Neural crest cell (in vitro differentiated cells): ENCODE measurements around the gene CADM1. TPM values are rescaled to one million over a fixed set of nuclear protein-coding genes. Genes with fewer than 3 reads are reported as not detected.

Source experiments
- DNase-seq: peaks from one replicate; pipeline ENCODE4 v3.0.0; 2021; ENCODE audit warnings: low read depth, mixed read lengths, low spot score
- H3K27ac Mint-ChIP-seq: one replicate; pipeline ENCODE4 v1.8.0; 2021; ENCODE audit warnings: mild to moderate bottlenecking, mixed read lengths; ENCODE audit not compliant: unreplicated experiment
- H3K27me3 Mint-ChIP-seq: 2 replicates; pipeline ENCODE4 v1.8.0; 2021; ENCODE audit warnings: low read depth, mild to moderate bottlenecking, mixed read lengths
- H3K36me3 Mint-ChIP-seq: 2 replicates; pipeline ENCODE4 v1.8.0; 2021; ENCODE audit warnings: low read depth, mild to moderate bottlenecking, mixed read lengths
- H3K4me1 Mint-ChIP-seq: 2 replicates; pipeline ENCODE4 v1.8.0; 2021; ENCODE audit warnings: mixed read lengths
- H3K4me3 Mint-ChIP-seq: one replicate; pipeline ENCODE4 v1.8.0; 2021; ENCODE audit warnings: mild to moderate bottlenecking, mixed read lengths
- H3K9me3 Mint-ChIP-seq: 2 replicates; pipeline ENCODE4 v1.8.0; 2021; ENCODE audit warnings: mixed read lengths
- CTCF ChIP-seq: fragments of 200-600 bp; sonication (generic); conservative IDR thresholded peaks from 2 replicates; pipeline ENCODE4 v1.5.0; 2021; ENCODE audit warnings: antibody characterized with exemption, mild to moderate bottlenecking
- total RNA-seq: library from RNA; stranded (reverse); gene quantifications from 2 replicates; pipeline ENCODE4 v1.2.1, GENCODE V29; 2021

Gene CADM1
- total RNA-seq, 1 donor from 2014 or later, result 112 TPM

DNA sequence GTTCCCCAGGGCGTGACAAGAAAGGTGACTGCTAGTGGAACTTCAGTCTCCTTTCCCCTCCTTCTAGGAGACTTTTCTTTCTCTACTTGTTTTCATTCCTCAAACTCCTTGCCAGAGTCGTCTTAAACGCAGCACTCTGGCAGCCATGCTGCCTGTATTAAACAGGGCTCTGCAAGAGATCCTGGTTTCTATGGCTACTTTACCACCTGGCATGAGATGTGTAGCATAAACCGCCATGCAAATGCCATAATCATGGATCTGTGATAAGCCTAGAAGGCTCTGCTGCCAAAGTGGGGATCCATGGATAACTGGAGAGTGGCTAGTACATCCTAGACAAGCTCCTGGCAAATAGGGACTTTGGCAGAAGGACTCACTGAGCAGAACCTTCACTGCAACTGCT, 321.1 kb downstream of the CADM1 start:
- TF ChIP-seq CTCF, result no peak
- no peak for DNase-seq
- H3K27me3 Mint-ChIP-seq, result no peaks in the 10 kb centered on the region
- H3K27ac Mint-ChIP-seq, result no peak overlapping the region
- H3K4me3 Mint-ChIP-seq, result no peak overlapping the region
- H3K4me1 Mint-ChIP-seq, result peaks cover 36% of the 10 kb centered on the region
- H3K36me3 Mint-ChIP-seq, result peaks cover 3% of the 10 kb centered on the region
- H3K9me3 Mint-ChIP-seq, result no peaks in the 10 kb centered on the region

DNA sequence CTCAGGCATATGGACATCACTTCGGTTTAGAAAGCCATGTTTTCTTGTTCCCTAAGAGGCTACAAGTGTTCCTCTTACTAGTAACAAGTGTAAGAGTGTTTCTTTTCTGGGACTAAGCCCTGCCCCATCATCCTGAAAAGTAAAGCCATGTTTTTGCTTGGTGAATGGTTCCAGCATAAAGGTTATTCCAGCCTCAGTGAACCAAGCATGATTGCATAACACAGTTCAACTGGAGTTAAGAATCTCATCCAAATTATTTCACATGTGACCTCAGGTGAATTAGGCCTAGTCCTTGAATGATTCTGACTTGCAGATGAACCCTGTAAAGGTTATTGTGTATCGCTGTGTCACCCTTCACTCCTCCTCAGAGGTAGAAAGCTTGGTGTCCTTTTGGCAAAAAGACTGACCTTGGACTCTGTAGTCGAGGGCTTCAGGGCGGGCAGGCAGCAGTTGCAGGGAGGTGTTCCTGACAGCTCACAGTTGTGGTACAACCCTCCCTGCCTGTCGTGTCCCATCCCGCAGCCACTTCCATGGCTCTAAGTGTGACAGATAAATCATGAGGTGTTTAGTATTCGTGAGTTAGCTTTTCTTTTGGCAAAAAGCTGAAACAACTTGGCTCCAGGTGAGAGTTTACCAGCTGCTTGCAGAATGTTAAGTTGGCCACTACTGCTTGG, 321.8 kb downstream of the CADM1 start:
- peaks cover 41% of the 10 kb centered on the region for H3K4me1 Mint-ChIP-seq
- H3K27me3 Mint-ChIP-seq, result no peaks in the 10 kb centered on the region
- TF ChIP-seq CTCF, result no peak
- DNase-seq, result no peak
- H3K4me3 Mint-ChIP-seq, result no peak overlapping the region
- H3K27ac Mint-ChIP-seq, result no peak overlapping the region
- peaks cover 3% of the 10 kb centered on the region for H3K36me3 Mint-ChIP-seq
- no peaks in the 10 kb centered on the region for H3K9me3 Mint-ChIP-seq

DNA sequence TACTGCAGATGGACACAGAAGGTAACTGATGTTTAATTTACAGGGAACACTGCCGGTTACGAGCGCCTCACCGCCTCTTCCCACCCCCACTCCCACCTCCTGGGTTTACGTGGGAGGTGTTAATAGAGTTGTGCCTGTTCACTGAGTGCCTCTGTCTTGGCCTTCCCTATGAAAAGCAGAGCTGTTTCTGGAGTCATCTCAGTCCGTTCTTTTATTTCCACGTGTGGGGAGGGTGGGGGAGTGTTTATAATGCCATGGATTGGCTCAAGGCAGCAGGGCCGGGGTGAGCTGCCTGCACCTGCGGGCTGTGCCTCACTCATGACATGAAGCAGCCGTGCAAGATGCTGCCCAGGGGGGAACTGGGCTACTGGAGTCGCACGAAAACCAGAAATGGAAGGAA, 322.7 kb downstream of the CADM1 start:
- Mint-ChIP-seq H3K36me3 (peaks cover 3% of the 10 kb centered on the region), H3K9me3 (no peaks in the 10 kb centered on the region), H3K4me3 (no peak overlapping the region), H3K27ac (no peak overlapping the region), H3K27me3 (no peaks in the 10 kb centered on the region), H3K4me1 (peaks cover 38% of the 10 kb centered on the region)
- no peak for TF ChIP-seq CTCF
- no peak for DNase-seq

GRCh38 chr11:115180272-115180671, 323.9 kb downstream of the CADM1 start:
- H3K4me1 Mint-ChIP-seq, result peaks cover 39% of the 10 kb centered on the region
- H3K4me3 Mint-ChIP-seq, result no peak overlapping the region
- DNase-seq, result no peak
- no peaks in the 10 kb centered on the region for H3K27me3 Mint-ChIP-seq
- TF ChIP-seq CTCF, result no peak
- H3K36me3 Mint-ChIP-seq, result peaks cover under 1% of the 10 kb centered on the region
- no peaks in the 10 kb centered on the region for H3K9me3 Mint-ChIP-seq
- no peak overlapping the region for H3K27ac Mint-ChIP-seq

DNA sequence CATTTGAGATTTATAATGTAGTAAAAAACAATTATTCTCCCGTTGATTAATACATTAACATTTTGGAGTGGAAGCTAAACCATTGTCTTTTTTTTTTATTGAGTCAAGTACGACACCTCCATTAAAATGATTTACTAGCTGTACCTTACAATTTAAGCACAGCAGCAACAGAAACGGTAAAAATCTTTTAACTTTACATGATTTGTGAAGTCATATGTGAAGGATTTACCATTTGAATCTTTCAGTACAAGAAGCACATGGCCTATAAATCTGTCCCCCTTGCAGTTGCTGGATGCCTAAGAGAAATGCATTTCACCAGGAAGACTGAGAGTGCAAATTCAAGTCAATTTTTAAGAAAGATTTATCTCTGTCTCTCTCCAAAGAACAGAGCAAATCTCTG, 324.6 kb downstream of the CADM1 start:
- DNase-seq, result no peak
- peaks cover 43% of the 10 kb centered on the region for H3K4me1 Mint-ChIP-seq
- H3K27ac Mint-ChIP-seq, result no peak overlapping the region
- no peak for TF ChIP-seq CTCF
- H3K36me3 Mint-ChIP-seq, result no peaks in the 10 kb centered on the region
- H3K9me3 Mint-ChIP-seq, result no peaks in the 10 kb centered on the region
- no peaks in the 10 kb centered on the region for H3K27me3 Mint-ChIP-seq
- H3K4me3 Mint-ChIP-seq, result no peak overlapping the region
